A549 treated with RU486 at 1 μM for 4 hours (cell line): ENCODE results near the gene TARBP2. TPM values are rescaled to one million over a fixed set of nuclear protein-coding genes. Genes with fewer than 3 reads are reported as not detected.

ENCODE experiments used
- total RNA-seq: library from RNA; stranded (reverse); fragments of 200-300 nt; extraction: Qiagen RNA extraction; gene quantifications from 5 replicates; pipeline ENCODE4 v1.2.3, GENCODE V29; 2022; ENCODE audit warnings: low read depth

The TARBP2 gene
- total RNA-seq: 45.4 to 59.2 TPM (median 53.8 TPM) in 5 replicates

GRCh38 chr12:53500776-53501614, at the start of gene TARBP2:
TARBP2 (plus strand) TSS chr12:53501283; CDS start chr12:53501409, 126 bp downstream.

GRCh38 chr12:53451661-53452158, 49.4 kb upstream of the TARBP2 start, which contains the start of gene PCBP2:
PCBP2 (plus strand) TSS chr12:53452102; CDS start chr12:53454801, 2,699 bp downstream.

DNA sequence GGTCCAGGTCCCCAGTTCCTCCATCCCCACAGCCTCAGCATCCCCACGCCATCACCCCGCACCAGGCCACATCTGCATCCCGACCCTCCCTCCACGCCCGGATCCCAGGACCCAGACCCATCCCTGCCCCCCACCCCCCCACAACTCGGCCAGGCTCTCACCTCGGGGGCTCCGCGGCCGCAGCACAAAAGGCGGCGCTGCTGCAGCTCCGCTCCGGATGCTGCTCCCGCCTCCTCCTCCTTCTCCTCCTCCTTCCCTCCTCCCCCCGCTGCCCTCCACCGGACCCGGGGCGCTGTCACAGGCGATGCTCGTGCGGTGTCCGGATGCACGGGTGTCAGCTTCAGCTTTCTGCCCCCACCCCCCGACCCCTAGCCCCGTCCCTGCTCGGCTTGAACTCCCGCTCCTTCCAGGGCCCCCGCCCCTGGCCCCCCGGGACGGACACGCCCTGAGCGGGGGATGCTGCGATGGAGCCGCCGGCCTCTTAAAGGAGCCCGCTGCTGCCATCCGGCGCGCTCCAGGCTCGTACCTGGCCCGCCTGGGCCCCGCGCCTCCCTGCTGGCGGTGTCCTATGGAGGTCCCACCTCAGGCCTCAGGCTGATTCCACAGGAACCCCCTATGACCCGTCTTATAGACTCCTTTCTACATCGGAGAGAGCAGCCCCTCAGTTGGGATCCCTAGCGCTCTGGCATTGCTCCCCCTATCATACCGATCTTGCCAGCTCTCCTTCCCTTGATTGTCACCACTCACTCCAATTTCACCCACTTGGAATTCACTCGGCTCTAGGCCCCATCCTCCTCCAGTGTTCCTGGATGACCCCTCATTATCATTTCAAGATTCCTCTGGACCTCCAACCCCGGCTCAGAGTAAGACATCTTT, 1.6 kb upstream of the TARBP2 start, which contains the start of gene MAP3K12:
TSS of gene MAP3K12 (minus strand) at position 193 of the 876 bp plus-strand sequence. CDS start 12,067 bp downstream, outside the sequence.

DNA sequence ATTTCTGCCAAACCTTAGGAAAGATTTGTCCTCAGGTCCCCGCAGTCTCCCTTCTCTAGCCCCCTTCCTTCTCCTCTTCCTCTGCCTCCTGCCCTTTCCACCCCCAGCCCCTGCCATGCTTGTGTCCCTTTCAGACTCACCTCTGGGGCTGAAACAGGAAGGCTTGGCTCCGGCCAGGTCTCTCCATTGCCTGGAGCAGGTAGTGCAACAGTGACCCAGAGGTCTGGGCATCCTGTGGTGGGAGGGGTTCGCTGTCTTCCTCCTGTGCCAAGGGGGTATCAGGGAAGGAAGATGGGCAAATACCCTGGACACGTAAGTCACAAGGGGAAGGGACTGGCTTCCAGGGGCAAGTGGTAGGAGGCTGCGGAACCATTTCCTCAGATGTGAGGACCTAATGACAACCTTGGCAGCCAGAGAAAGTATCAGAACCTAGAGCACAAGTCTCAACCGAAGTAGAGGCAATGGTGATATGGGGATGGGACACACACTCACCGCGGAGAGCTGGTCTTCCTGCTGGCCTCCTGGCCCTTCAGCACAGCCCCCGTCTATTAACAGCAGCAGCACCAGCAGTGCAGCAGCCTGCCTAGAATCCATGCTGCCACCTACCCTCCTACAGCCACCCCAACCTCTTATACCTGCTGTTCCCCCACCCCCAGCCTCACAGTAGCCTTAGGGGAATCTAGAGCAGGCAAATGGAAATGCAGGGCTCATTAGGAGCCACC, 6.0 kb downstream of the TARBP2 start, which contains the start of gene NPFF:
TSS of gene NPFF (minus strand) at position 604 of the 722 bp plus-strand sequence. CDS start at position 594, 10 bp downstream.

Other genes starting within 250 kb of the TARBP2 start
- gene ESPL1, start 233.0 kb upstream of the TARBP2 start, total RNA-seq: 15.6 to 22.5 TPM (median 18.2 TPM) in 5 replicates
- gene PFDN5, start 205.7 kb upstream of the TARBP2 start, total RNA-seq: 469 to 596 TPM (median 550 TPM) in 5 replicates
- gene MYG1, start 201.6 kb upstream of the TARBP2 start, total RNA-seq: 74.9 to 114 TPM (median 93.0 TPM) in 5 replicates
- gene AAAS, start 179.7 kb upstream of the TARBP2 start, total RNA-seq: 73.4 to 84.3 TPM (median 77.9 TPM) in 5 replicates
- gene SP7, start 164.9 kb upstream of the TARBP2 start, total RNA-seq: not detected in 5 replicates
- 16.0 to 26.2 TPM (median 24.0 TPM) in 5 replicates for gene SP1, start 121.1 kb upstream of the TARBP2 start, total RNA-seq
- 1.1 to 2.8 TPM (median 1.6 TPM) in 5 replicates for gene AMHR2, start 77.4 kb upstream of the TARBP2 start, total RNA-seq
- 298 to 414 TPM (median 381 TPM) in 5 replicates for gene PRR13, start 59.5 kb upstream of the TARBP2 start, total RNA-seq
- gene PCBP2, start 49.2 kb upstream of the TARBP2 start, total RNA-seq: 621 to 677 TPM (median 657 TPM) in 5 replicates
- gene MAP3K12, start 1.8 kb upstream of the TARBP2 start, total RNA-seq: 10.7 to 14.9 TPM (median 13.7 TPM) in 5 replicates
- not detected in 5 replicates for gene NPFF, start 6.2 kb downstream of the TARBP2 start, total RNA-seq
- 14.8 to 19.1 TPM (median 18.2 TPM) in 5 replicates for gene ATF7, start 125.1 kb downstream of the TARBP2 start, total RNA-seq
- gene ATP5MC2, start 174.8 kb downstream of the TARBP2 start, total RNA-seq: 599 to 698 TPM (median 687 TPM) in 5 replicates
- gene CALCOCO1, start 226.2 kb downstream of the TARBP2 start, total RNA-seq: 16.0 to 22.1 TPM (median 18.4 TPM) in 5 replicates